ENCODE data around the gene IL17F. TPM values are rescaled to one million over a fixed set of nuclear protein-coding genes. Genes with fewer than 3 reads are reported as not detected.

Gene IL17F
- total RNA-seq (not detected), polyA plus RNA-seq (not detected)

DNA sequence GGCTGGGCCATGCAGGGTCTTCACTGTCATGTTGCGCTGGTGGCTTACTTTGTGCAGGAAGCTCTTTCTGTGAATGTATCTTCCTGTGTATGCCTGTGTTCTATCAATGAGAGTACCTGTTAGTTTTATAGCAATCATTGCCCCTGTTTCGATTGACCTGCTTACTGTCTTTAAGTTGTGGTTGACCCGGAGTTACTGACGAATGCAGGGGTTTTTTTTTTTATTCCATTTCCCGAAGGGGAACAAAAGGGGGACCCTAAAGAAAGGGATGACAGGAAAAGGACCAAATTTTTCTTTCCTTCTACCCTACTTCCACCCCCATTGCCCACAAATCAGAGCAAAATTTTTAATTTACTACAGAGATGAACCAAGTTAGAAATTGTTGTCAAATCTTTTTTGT, at the start of gene IL17F:
TSS of gene IL17F (minus strand) at position 101 of the 400 bp plus-strand sequence. CDS start at position 30, 71 bp downstream.
- DNase-seq, result no peak
- no peaks in the 10 kb centered on the region for H3K9me3 ChIP-seq
- H3K27ac ChIP-seq, result no peak within 1 kb of the TSS
- H3K27me3 ChIP-seq, result no peaks in the 10 kb centered on the region
- no peak for FAIRE-seq
- intact Hi-C loops (cut with DNase I), result no loop called here
- 69 to 85% methylated on average over 5 of the region's 5 CpGs for WGBS, 2 donors
- no peak for ATAC-seq
- TF ChIP-seq, protein P1, sequence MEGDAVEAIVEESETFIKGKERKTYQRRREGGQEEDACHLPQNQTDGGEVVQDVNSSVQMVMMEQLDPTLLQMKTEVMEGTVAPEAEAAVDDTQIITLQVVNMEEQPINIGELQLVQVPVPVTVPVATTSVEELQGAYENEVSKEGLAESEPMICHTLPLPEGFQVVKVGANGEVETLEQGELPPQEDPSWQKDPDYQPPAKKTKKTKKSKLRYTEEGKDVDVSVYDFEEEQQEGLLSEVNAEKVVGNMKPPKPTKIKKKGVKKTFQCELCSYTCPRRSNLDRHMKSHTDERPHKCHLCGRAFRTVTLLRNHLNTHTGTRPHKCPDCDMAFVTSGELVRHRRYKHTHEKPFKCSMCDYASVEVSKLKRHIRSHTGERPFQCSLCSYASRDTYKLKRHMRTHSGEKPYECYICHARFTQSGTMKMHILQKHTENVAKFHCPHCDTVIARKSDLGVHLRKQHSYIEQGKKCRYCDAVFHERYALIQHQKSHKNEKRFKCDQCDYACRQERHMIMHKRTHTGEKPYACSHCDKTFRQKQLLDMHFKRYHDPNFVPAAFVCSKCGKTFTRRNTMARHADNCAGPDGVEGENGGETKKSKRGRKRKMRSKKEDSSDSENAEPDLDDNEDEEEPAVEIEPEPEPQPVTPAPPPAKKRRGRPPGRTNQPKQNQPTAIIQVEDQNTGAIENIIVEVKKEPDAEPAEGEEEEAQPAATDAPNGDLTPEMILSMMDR (IDR thresholded peaks at IDR 0.05), result no peak
- no peak within 1 kb of the TSS for H3K4me3 ChIP-seq
- H3K4me1 ChIP-seq, result no peaks in the 10 kb centered on the region
- no peaks in the 10 kb centered on the region for H3K36me3 ChIP-seq

DNA sequence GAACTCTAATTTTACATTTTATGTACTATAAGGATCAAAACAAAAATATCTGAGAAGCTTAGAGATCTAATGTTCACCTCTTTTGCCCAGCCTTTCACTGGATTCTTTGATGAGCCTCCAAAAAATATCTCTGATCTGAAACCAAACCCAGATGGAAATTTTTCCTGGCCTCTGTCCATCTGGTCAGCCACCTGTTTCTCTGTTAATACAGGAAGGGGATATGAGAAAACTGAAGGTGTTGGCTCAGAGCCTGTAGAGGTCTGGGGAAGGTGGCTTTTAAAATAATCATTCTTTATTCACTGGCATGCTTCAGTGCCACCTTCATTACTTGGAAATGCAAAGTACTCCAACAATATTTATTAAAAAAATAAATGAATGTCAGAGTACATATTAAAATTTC, 48.8 kb upstream of the IL17F start:
- intact Hi-C loops (cut with DNase I), result loop anchor here in 2 of 3 donors (10.0 kb wide), 2 partner anchors 92 to 112 kb away; no protein-coding TSS in a partner anchor
- no peaks in the 10 kb centered on the region for H3K36me3 ChIP-seq
- DNase-seq (peak in 2 of 6 donors; percentile 11 to 35), ATAC-seq (peak in 3 of 4 donors; percentile 74 to 80 (median 78)), FAIRE-seq (no peak)
- no peaks in the 10 kb centered on the region for H3K27me3 ChIP-seq
- peaks cover 7 to 8% (median 7%) of the 10 kb centered on the region in 3 donors for H3K4me1 ChIP-seq
- no peak overlapping the region for H3K27ac ChIP-seq
- no peak overlapping the region for H3K4me3 ChIP-seq
- TF ChIP-seq, protein P1 (IDR thresholded peaks at IDR 0.05), result no peak
- H3K9me3 ChIP-seq, result no peaks in the 10 kb centered on the region

DNA sequence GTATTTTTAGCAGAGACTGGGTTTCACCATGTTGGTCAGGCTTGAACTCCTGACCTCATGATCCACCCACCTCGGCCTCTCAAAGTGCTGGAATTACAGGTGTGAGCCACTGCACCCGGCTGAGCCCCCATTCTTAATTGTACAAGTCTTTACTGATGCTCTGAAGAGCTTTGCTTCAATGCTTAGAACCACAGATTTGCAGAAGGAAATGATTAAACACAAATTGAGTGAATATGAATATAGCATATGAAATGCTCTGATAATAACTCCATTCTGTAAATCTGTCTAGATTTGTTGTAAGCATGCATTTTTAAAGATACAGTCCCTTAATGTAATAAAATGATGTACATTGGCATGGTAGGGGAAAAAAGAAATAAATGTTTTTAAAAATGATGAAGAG, 44.5 kb upstream of the IL17F start:
- TF ChIP-seq, protein P1 (IDR thresholded peaks at IDR 0.05), result no peak
- no peaks in the 10 kb centered on the region for H3K9me3 ChIP-seq
- intact Hi-C loops (cut with DNase I), result no loop called here
- H3K27me3 ChIP-seq, result no peaks in the 10 kb centered on the region
- H3K36me3 ChIP-seq, result no peaks in the 10 kb centered on the region
- no peak for FAIRE-seq
- ATAC-seq, result no peak
- H3K27ac ChIP-seq, result no peak overlapping the region
- DNase-seq, result no peak
- WGBS, 2 donors, result 67 to 76% methylated on average over 2 of the region's 2 CpGs
- H3K4me1 ChIP-seq, result peaks cover 7 to 14% (median 10%) of the 10 kb centered on the region in 3 donors
- H3K4me3 ChIP-seq, result no peak overlapping the region

DNA sequence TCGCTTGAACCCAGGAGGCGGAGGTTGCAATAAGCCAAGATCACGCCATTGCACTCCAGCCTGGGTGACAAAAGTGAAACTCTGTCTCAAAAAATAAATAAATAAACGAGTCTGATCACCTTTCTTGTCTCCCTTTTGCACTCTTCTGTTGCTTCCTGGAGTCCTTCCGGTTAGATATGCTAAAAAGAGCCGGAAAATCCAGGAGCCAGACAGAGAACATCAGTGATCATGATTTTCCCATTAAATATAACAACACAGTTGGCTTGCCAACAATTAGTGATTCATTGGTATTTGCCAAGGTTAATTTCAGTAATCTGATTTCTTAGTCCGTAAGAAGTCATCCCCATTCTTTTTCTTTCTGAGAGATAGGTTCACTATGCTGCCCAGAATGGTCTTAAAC, 43.9 kb upstream of the IL17F start:
- no peak overlapping the region for H3K27ac ChIP-seq
- WGBS, 2 donors, result 61 to 65% methylated on average over 7 of the region's 7 CpGs
- H3K9me3 ChIP-seq, result no peaks in the 10 kb centered on the region
- peaks cover 6 to 16% (median 9%) of the 10 kb centered on the region in 3 donors for H3K4me1 ChIP-seq
- H3K4me3 ChIP-seq, result no peak overlapping the region
- H3K36me3 ChIP-seq, result no peaks in the 10 kb centered on the region
- intact Hi-C loops (cut with DNase I), result no loop called here
- H3K27me3 ChIP-seq, result no peaks in the 10 kb centered on the region
- TF ChIP-seq, protein P1 (IDR thresholded peaks at IDR 0.05), result no peak
- ATAC-seq (no peak), FAIRE-seq (no peak), DNase-seq (no peak)

DNA sequence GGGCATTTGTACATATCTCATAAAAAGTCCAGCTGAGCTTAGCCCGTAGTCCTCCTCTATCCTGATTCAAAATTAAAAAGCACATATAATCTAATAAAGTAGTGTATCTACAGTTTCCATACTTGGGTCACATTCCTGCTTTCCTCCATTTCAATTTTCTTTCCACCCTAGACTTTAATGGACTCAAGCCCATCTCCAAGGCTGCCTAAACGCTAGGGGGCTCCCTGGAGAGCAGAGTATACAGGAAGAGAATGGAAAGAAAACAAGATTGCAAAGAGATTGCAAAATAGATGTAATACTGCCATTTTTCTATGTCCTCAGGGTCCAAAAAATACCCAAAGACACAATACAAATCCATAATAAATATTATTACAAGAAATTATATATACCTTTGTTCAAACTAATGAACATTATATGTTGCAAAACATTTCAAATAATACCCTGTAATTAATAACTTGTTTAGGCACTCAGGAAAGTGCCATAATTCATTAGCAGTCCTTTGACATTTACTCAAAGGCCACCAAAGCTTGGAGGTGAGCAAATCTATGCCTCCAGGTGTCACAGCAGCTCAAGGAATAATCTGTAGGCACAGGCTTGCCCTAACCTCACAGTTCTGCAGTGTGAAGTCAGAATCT, 42.6 kb upstream of the IL17F start:
- TF ChIP-seq, protein P1 (IDR thresholded peaks at IDR 0.05), result peak in 3 of 4 donors; percentile 23 to 35 (median 29)
- Histone ChIP-seq H3K9me3 (no peaks in the 10 kb centered on the region), H3K4me1 (peaks cover 0 to 13% (median 3%) of the 10 kb centered on the region in 3 donors), H3K36me3 (peaks cover 0 to 8% (median 0%) of the 10 kb centered on the region in 3 donors), H3K27ac (no peak overlapping the region), H3K27me3 (no peaks in the 10 kb centered on the region), H3K4me3 (no peak overlapping the region)
- no peak for ATAC-seq
- 10 to 17% methylated on average over 2 of the region's 2 CpGs for WGBS, 2 donors
- FAIRE-seq, result no peak
- DNase-seq, result peak in 5 of 6 donors; percentile 35 to 63 (median 50)
- intact Hi-C loops (cut with DNase I), result no loop called here

All from pancreas (tissue), 10 donors.